ENCODE measurements around the gene SRSF7.
"Not testable (repeated sequence)": the region's sequence is repeated elsewhere in the genome, so short reads cannot be mapped to it uniquely, and the experiment has no call there.

The SRSF7 gene

DNA sequence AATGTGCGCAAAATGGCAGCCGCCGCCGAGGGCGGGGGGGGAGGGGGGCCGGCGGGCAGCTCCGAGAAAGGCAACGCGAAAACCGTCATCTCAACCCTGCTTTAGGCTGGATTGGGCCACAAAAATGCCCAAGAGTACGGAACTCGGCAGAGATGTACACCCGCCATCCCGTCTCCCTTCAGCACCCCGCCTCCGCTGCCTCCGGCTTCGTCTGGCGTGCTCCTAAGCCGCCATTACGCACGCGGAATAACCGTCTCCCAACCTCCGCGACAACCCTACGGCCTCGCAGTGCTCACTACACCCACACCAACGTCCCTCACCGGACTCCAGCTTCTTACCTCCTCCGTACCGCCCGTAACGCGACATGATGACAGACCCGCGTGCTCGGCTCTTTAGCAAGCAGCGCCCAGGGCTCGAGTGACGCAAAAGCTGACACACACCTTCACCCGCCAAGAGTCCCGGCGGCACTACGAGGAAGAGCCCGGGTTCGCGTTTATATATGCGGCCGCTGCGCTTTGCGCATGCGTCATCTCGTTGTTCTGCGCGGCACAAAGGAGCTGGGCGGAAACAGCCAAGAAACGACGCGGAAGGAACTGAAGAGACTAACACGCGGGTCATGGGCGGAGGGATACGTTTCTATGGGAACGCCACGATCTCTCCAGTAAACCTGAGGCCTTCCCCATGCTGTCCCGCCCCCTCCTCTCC is at the start of gene SRSF7:
SRSF7 (minus strand) TSS at position 471 of the 705 bp plus-strand sequence; CDS start at position 366, 105 bp downstream.
- DNase-seq (ENCODE audit: low read depth, low spot score), result peak; percentile 95

GRCh38 chr2:38797953-38798352 is 46.8 kb upstream of the SRSF7 start:
- DNase-seq (ENCODE audit: low read depth, low spot score), result no peak

DNA sequence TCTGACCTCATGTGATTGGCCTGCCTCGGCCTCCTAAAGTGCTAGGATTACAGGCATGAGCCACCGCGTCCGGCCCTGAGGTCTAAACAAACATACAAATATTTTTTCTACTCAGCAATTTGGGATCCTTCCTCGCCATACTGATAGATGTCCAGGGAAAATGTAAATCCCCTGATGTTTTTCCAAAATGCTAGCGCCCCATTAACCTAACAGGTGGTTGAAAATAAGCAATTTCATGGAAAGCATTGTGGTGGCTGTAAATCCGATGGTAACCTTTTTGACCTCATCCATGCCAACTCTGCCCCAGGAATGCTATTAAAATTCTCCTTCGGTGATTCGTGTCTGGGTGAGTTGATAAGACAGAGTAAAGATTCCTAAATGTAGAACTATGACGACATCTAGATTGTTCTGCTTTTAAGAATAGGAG is 46.1 kb upstream of the SRSF7 start:
- DNase-seq (ENCODE audit: low read depth, low spot score), result no peak

- DNase-seq (ENCODE audit: low read depth, low spot score), result not testable (repeated sequence)
Measured at GRCh38 chr2:38795016-38795415, 43.9 kb upstream of the SRSF7 start.

- no peak for DNase-seq (ENCODE audit: low read depth, low spot score)
Measured at GRCh38 chr2:38794235-38794946, 43.2 kb upstream of the SRSF7 start.

DNA sequence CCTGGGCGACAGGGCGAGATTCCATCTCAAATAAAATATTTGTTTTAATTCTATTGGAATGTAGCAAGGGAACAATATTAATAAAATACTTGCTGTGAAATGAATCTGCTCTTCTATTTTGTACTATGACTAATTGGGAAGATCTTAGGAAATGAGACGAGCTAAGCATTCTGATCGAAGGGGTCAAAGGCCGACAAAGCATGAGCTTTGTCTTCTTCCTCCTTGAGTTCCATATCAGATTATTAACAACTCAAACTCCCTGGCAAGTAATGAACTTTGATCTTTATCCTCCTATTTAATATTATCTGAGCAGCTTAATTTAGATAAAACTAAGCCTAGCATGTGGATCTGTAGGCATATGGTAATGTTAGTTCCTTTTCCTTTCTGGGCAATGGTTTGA is 42.4 kb upstream of the SRSF7 start:
- DNase-seq (ENCODE audit: low read depth, low spot score), result no peak

DNA sequence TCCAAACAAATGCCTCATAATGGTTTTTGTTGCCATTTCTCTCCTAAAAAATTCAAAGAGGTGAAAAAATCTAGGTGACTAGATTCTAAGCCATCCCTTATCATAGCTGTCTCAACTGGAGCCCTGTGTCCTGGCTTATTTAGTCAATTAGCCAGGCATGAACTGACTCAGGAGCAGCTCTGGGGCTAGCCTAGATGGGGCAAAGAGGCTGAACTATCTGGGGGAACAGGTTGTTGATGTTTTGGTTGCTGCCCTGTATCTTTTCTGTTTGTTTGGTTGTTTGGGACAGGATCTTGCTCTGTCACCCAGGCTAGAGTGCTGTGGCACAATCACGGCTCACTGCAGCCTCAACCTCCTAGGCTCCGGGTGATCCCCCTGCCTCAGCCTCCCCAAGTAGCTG is 41.6 kb upstream of the SRSF7 start:
- no peak for DNase-seq (ENCODE audit: low read depth, low spot score)

- not testable (repeated sequence) for DNase-seq (ENCODE audit: low read depth, low spot score)
Measured at GRCh38 chr2:38792321-38792720, 41.2 kb upstream of the SRSF7 start.

DNA sequence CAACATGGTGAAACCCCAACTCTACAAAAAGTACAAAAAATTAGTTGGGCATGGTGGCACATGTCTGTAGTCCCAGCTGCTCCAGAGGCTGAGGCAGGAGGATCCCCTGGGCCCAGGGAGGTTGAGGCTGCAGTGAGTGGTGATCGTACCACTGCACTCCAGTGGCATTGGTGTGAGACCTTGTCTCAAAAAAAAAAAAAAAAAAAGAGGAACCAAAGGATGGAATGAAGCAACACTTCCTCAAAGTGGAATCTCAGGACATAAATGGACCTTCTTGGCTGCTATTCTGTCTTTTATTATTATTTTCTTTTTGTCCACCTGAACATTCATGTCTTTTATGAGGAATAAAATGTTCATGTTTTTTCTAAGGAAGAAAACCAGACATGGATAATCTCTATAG is 40.6 kb upstream of the SRSF7 start:
- no peak for DNase-seq (ENCODE audit: low read depth, low spot score)

DNA sequence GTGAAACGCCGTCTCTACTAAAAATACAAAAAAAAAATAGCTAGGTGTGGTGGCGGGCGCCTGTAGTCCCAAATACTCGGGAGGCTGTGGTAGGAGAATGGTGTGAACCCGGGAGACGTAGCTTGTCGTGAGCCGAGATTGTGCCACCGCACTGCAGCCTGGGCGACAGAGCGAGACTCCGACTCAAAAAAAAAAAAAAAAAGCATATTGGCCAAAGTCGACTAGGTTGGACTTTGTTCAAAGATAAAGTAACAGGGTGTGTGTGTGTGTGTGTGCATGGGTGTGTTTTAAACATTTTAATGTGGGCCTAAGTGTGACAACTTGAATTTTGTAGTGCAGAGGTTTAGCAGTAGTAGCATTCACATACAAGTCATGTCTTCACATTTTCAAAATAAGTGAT is 38.5 kb upstream of the SRSF7 start:
- DNase-seq (ENCODE audit: low read depth, low spot score), result no peak

DNA sequence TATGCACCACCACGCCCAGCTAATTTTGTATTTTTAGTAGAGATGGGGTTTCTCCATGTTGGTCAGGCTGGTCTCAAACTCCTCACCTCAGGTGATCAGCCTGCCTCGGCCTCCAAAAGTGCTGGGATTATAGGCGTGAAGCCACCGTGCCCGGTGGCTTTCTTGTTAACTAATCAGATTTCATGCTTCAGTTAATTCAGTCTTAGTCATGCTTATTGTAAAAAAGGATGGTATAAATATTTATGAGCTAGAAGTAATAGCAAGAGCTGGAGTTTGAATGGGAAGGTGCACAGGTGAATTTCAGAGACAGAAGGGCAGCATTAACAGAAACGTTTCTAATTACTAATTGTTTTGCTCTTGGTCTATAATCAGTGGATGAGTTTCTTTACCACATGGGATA is 37.1 kb upstream of the SRSF7 start:
- no peak for DNase-seq (ENCODE audit: low read depth, low spot score)

DNA sequence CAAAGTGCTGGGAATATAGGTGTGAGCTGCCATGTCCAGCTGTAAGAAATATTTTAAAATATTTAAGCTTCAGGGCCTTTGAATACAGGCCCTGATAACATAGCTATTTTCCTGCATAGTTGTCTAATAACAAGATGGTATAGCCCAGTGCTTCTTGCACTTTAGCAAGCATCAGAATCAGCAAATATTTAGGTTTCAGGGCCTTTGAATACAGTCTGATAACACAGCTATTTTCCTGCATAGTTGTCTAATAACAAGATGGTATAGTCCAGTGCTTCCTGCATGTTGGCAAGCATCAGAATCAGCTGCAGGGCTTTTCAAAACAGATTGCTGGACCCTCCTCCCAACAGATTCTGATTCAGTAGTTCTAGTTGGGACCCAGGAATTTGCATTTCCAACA is 32.4 kb upstream of the SRSF7 start:
- no peak for DNase-seq (ENCODE audit: low read depth, low spot score)

GRCh38 chr2:38778687-38779082 is 27.5 kb upstream of the SRSF7 start:
- no peak for DNase-seq (ENCODE audit: low read depth, low spot score)

DNA sequence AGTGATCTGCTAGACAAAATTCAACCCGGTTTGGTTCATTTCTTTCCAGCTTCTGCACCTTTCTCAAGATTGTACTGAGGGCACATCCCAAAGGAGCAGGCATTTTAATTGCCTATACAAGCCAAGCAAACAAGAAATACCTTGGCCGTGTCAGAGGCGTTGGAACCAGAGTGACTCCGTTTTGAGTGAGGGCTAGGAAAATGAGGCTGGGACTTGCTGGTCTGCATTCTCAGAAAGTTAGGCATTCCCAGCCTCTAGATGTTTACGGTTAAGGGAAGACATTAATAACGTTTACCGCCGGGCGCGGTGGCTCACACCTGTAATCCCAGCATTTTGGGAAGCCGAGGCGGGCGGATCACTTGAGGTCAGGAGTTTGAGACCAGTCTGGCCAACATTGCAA is 25.4 kb upstream of the SRSF7 start:
- no peak for DNase-seq (ENCODE audit: low read depth, low spot score)

- DNase-seq (ENCODE audit: low read depth, low spot score), result no peak
Measured at GRCh38 chr2:38775921-38776225, 24.7 kb upstream of the SRSF7 start.

DNA sequence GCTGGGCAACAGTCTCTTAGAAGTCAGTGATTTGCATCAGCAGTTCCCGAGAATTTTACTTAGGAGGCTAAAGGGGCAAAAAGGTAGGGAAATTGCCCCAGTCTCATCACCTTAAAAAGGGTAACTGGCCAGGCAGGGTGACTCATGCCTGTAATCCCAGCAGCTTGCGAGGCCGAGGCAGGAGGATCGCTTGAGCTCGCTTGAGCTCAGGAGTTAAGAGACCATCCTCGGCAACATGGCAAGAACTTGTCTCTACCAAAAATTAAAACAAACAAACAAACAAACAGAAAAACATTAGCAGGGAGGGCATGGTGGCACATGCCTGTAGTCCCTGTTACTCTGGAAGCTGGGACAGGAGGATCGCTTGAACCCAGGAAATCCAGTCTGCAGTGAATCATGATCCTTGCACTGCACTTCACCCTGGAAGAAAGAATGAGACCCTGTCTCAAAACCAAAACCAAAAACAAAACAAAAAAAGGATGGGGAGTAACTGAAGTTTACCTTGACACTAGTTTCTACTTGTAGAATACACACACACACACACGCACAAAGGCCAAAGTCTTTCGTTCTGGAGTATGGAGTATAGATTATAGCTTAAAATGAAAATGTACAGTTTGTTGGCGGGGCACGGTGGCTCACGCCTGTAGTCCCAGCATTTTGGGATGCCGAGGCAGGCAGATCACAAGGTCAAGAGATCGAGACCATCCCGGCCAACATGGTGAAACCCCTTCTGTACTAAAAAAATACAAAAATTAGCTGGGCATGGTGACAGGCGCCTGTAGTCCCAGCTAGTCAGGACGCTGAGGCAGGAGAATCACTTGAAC is 24.1 kb upstream of the SRSF7 start:
- no peak for DNase-seq (ENCODE audit: low read depth, low spot score)

GRCh38 chr2:38771632-38772031 is 20.5 kb upstream of the SRSF7 start:
- no peak for DNase-seq (ENCODE audit: low read depth, low spot score)

- DNase-seq (ENCODE audit: low read depth, low spot score), result no peak
Measured at GRCh38 chr2:38765551-38765950, 14.4 kb upstream of the SRSF7 start.

DNA sequence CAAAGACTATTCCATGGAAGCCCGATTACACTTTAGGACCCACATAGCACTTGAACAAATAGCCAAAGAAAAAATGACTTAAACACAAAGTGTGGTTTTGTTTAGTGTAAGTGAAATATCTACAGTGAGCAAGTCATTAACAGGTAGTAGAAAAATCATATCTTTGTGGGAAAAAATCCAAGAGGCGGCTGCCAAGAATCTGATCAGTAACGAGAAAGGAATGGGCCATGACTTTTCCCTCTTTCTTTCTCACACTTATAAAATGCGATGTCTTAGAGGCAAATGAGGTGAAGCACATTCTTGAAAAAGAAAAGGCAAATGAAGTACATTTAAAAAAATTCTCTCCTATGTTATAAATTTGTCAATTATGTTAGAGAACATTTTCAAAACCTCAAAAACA is 14.0 kb upstream of the SRSF7 start:
- DNase-seq (ENCODE audit: low read depth, low spot score), result no peak

- no peak for DNase-seq (ENCODE audit: low read depth, low spot score)
Measured at GRCh38 chr2:38763728-38764127, 12.6 kb upstream of the SRSF7 start.

- DNase-seq (ENCODE audit: low read depth, low spot score), result no peak
Measured at GRCh38 chr2:38763228-38763627, 12.1 kb upstream of the SRSF7 start.

DNA sequence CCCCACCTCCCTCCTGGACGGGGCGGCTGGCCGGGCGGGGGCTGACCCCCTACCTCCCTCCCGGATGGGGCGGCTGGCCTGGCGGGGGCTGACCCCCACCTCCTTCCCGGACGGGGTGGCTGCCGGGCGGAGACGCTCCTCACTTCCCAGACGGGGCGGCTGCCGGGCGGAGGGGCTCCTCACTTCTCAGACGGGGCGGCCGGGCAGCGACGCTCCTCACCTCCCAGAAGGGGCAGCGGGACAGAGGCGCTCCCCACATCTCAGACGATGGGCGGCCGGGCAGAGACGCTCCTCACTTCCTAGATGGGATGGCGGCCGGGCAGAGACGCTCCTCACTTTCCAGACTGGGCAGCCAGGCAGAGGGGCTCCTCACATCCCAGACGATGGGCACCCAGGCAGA is 4.7 kb upstream of the SRSF7 start:
- not testable (repeated sequence) for DNase-seq (ENCODE audit: low read depth, low spot score)

- no peak for DNase-seq (ENCODE audit: low read depth, low spot score)
Measured at GRCh38 chr2:38754506-38754905, 3.3 kb upstream of the SRSF7 start.

All from activated CD4-positive, CD25-positive, alpha-beta regulatory T cell treated with anti-CD3 and anti-CD28 coated beads, Interleukin-2, amount 50 U/mL, for 16 hours (primary cell).